HEK293 (cell line): ENCODE measurements around the gene FAM204A.

Experiments used
- CTCF ChIA-PET: fragments of 350-600 bp; formaldehyde crosslinking; extraction: SDS; loops from one replicate; lab custom pipeline; 2021; ENCODE audit warnings: antibody characterized with exemption; lab: Yijun Ruan, JAX
- POLR2A ChIA-PET: fragments of 300-600 bp; formaldehyde crosslinking; extraction: SDS; loops from one replicate; lab custom pipeline; 2020; ENCODE audit warnings: antibody characterized with exemption, inconsistent platforms; lab: Yijun Ruan, JAX
- H3K27ac ChIP-seq: fragments of 200-500 bp; sonication (Bioruptor generic); 2 replicates; pipeline ENCODE4 v1.5.1; 2014; ENCODE audit warnings: low read depth, low read length, control low read depth, inconsistent platforms; ENCODE audit errors: extremely low read depth
- H3K36me3 ChIP-seq, 2 experiments: fragments of 200-500 bp in 1 of 2; sonication (Bioruptor generic) in 1 of 2; 1 replicate in 1 of 2; 2 replicates in 1 of 2; pipeline ENCODE4 v1.5.1; 2014 to 2017; ENCODE audit warnings: inconsistent platforms in 2 of 2, low read length in 2 of 2; ENCODE audit not compliant: control insufficient read depth in 2 of 2, insufficient read depth in 1 of 2
- H3K4me1 ChIP-seq: fragments of 200-500 bp; sonication (Bioruptor generic); 2 replicates; pipeline ENCODE4 v1.5.1; 2014; ENCODE audit warnings: mild to moderate bottlenecking, low read length, inconsistent platforms; ENCODE audit not compliant: control insufficient read depth, insufficient read depth
- H3K4me3 ChIP-seq: 2 replicates; pipeline ENCODE4 v1.5.1; 2011; ENCODE audit warnings: low read depth, mild to moderate bottlenecking, control low read depth, low read length, moderate library complexity
- H3K9me3 ChIP-seq: fragments of 200-500 bp; sonication (Bioruptor generic); 2 replicates; pipeline ENCODE4 v1.5.1; 2014; ENCODE audit warnings: low read depth, low read length, inconsistent platforms; ENCODE audit not compliant: control insufficient read depth, insufficient read depth
- FEZF1 ChIP-seq: fragments of 450-650 bp; formaldehyde crosslinking; IDR thresholded peaks from 2 replicates; pipeline ENCODE4 v1.5.1; 2016; ENCODE audit warnings: missing biosample characterization, missing genetic modification characterization
- HIC1 ChIP-seq: fragments of 450-650 bp; formaldehyde crosslinking; IDR thresholded peaks from 2 replicates; pipeline ENCODE4 v1.5.1; 2016; ENCODE audit warnings: missing biosample characterization, missing genetic modification characterization
- IKZF3 ChIP-seq: fragments of 450-650 bp; IDR thresholded peaks from 2 replicates; pipeline ENCODE4 v1.5.0; 2018; ENCODE audit warnings: missing biosample characterization, mild to moderate bottlenecking, missing genetic modification characterization, moderate library complexity
- MEIS1 ChIP-seq: sonication (generic); formaldehyde crosslinking; IDR thresholded peaks from 2 replicates; pipeline ENCODE4 v1.8.1; 2022; ENCODE audit warnings: missing genetic modification reagents, mild to moderate bottlenecking, borderline replicate concordance
- OSR2 ChIP-seq: fragments of 450-650 bp; formaldehyde crosslinking; IDR thresholded peaks from 2 replicates; pipeline ENCODE4 v1.5.1; 2016; ENCODE audit warnings: missing biosample characterization, missing genetic modification characterization
- SP2 ChIP-seq: fragments of 450-650 bp; formaldehyde crosslinking; IDR thresholded peaks from 2 replicates; pipeline ENCODE4 v1.5.1; 2016; ENCODE audit warnings: missing biosample characterization, missing genetic modification characterization
- TCF7L2 ChIP-seq: IDR thresholded peaks from 2 replicates; pipeline ENCODE4 v1.6.1; 2011; ENCODE audit warnings: low read depth, mild to moderate bottlenecking, inconsistent platforms, low read length, moderate library complexity, borderline replicate concordance
- ZBTB49 ChIP-seq: fragments of 450-650 bp; formaldehyde crosslinking; IDR thresholded peaks from 2 replicates; pipeline ENCODE4 v1.5.1; 2016; ENCODE audit warnings: missing biosample characterization, missing genetic modification characterization, low read depth
- ZEB2 ChIP-seq: fragments of 450-650 bp; formaldehyde crosslinking; IDR thresholded peaks from 2 replicates; pipeline ENCODE4 v1.5.1; 2016; ENCODE audit warnings: missing biosample characterization, missing genetic modification characterization
- ZFP3 ChIP-seq: fragments of 450-650 bp; formaldehyde crosslinking; IDR thresholded peaks from 2 replicates; pipeline ENCODE4 v1.5.1; 2016; ENCODE audit warnings: low read depth, missing biosample characterization, missing genetic modification characterization
- ZNF10 ChIP-seq: fragments of 450-650 bp; formaldehyde crosslinking; IDR thresholded peaks from 2 replicates; pipeline ENCODE4 v1.5.1; 2017; ENCODE audit warnings: missing biosample characterization, missing genetic modification characterization
- ZNF138 ChIP-seq: fragments of 450-650 bp; formaldehyde crosslinking; IDR thresholded peaks from 2 replicates; pipeline ENCODE4 v1.5.1; 2016; ENCODE audit warnings: missing biosample characterization, missing genetic modification characterization, borderline replicate concordance
- ZNF146 ChIP-seq: fragments of 450-650 bp; formaldehyde crosslinking; IDR thresholded peaks from 2 replicates; pipeline ENCODE4 v1.5.1; 2016; ENCODE audit warnings: missing biosample characterization, missing genetic modification characterization
- ZNF155 ChIP-seq: fragments of 450-650 bp; formaldehyde crosslinking; IDR thresholded peaks from 2 replicates; pipeline ENCODE4 v1.5.1; 2016; ENCODE audit warnings: missing biosample characterization, missing genetic modification characterization
- ZNF169 ChIP-seq: fragments of 450-650 bp; formaldehyde crosslinking; IDR thresholded peaks from 2 replicates; pipeline ENCODE4 v1.5.1; 2016; ENCODE audit warnings: missing biosample characterization, missing genetic modification characterization
- ZNF184 ChIP-seq: fragments of 450-650 bp; IDR thresholded peaks from 2 replicates; pipeline ENCODE4 v1.5.1; 2018; ENCODE audit warnings: missing biosample characterization, mild to moderate bottlenecking, missing genetic modification characterization
- ZNF266 ChIP-seq: fragments of 450-650 bp; formaldehyde crosslinking; IDR thresholded peaks from 2 replicates; pipeline ENCODE4 v1.5.1; 2016; ENCODE audit warnings: missing biosample characterization, missing genetic modification characterization, low read depth
- ZNF324 ChIP-seq: fragments of 450-650 bp; formaldehyde crosslinking; IDR thresholded peaks from 2 replicates; pipeline ENCODE4 v1.5.1; 2016; ENCODE audit warnings: missing biosample characterization, missing genetic modification characterization
- ZNF404 ChIP-seq: fragments of 450-650 bp; formaldehyde crosslinking; IDR thresholded peaks from 2 replicates; pipeline ENCODE4 v1.5.1; 2017; ENCODE audit warnings: missing biosample characterization, missing genetic modification characterization
- ZNF529 ChIP-seq: fragments of 450-650 bp; formaldehyde crosslinking; IDR thresholded peaks from 2 replicates; pipeline ENCODE4 v1.5.1; 2017; ENCODE audit warnings: missing genetic modification characterization, missing biosample characterization; ENCODE audit not compliant: insufficient replicate concordance
- ZNF555 ChIP-seq: fragments of 450-650 bp; formaldehyde crosslinking; conservative IDR thresholded peaks from 2 replicates; pipeline ENCODE4 v1.5.1; 2017; ENCODE audit warnings: missing biosample characterization, mild to moderate bottlenecking, missing genetic modification characterization, inconsistent platforms
- ZNF561 ChIP-seq: fragments of 450-650 bp; IDR thresholded peaks from 2 replicates; pipeline ENCODE4 v1.5.1; 2018; ENCODE audit warnings: missing biosample characterization, missing genetic modification characterization, borderline replicate concordance
- ZNF596 ChIP-seq: fragments of 450-650 bp; IDR thresholded peaks from 2 replicates; pipeline ENCODE4 v1.5.0; 2018; ENCODE audit warnings: missing biosample characterization, mild to moderate bottlenecking, missing genetic modification characterization, moderate library complexity
- ZNF610 ChIP-seq: fragments of 450-650 bp; formaldehyde crosslinking; IDR thresholded peaks from 2 replicates; pipeline ENCODE4 v1.5.1; 2016; ENCODE audit warnings: missing biosample characterization, missing genetic modification characterization, borderline replicate concordance
- ZNF670 ChIP-seq: fragments of 450-650 bp; formaldehyde crosslinking; IDR thresholded peaks from 2 replicates; pipeline ENCODE4 v1.5.1; 2016; ENCODE audit warnings: missing biosample characterization, missing genetic modification characterization, low read depth
- ZNF768 ChIP-seq: fragments of 450-650 bp; formaldehyde crosslinking; IDR thresholded peaks from 2 replicates; pipeline ENCODE4 v1.5.1; 2018; ENCODE audit warnings: missing biosample characterization, mild to moderate bottlenecking, missing genetic modification characterization
- ZNF830 ChIP-seq: fragments of 450-650 bp; IDR thresholded peaks from 2 replicates; pipeline ENCODE4 v1.5.0; 2018; ENCODE audit warnings: missing biosample characterization, missing genetic modification characterization, low read depth, mild to moderate bottlenecking, moderate library complexity

FAM204A gene

GRCh38 chr10:118255355-118255754 lies 86.8 kb downstream of the FAM204A start:
- H3K4me1 ChIP-seq, result no peaks in the 10 kb centered on the region; the same call in 1 of the 2 replicates
- H3K27ac ChIP-seq, result no peak overlapping the region
- CTCF ChIA-PET, result interaction anchor here (0.7 kb wide), 1 partner anchor 23 kb away, joined by 4 read pairs; no protein-coding TSS in a partner anchor
- no peaks in the 10 kb centered on the region for H3K9me3 ChIP-seq
- no peaks in the 10 kb centered on the region for H3K36me3 ChIP-seq
- POLR2A ChIA-PET, result no interaction called here
- no peak for TF ChIP-seq ZNF155 (tag by site-specific recombination)
- no peak for TF ChIP-seq ZNF596 (tag by site-specific recombination)
- no peak for TF ChIP-seq ZNF169
- no peak for TF ChIP-seq ZNF10 (tag by site-specific recombination)
- no peak for TF ChIP-seq OSR2 (tag by site-specific recombination)
- TF ChIP-seq ZFP3 (tag by site-specific recombination), result no peak
- no peak for TF ChIP-seq ZNF146
- no peak for TF ChIP-seq ZNF404 (tag by site-specific recombination)
- TF ChIP-seq ZNF324, result no peak
- TF ChIP-seq ZNF529, result no peak
- H3K4me3 ChIP-seq, result no peak overlapping the region

GRCh38 chr10:118254654-118255053 lies 87.5 kb downstream of the FAM204A start:
- no peaks in the 10 kb centered on the region for H3K36me3 ChIP-seq
- no peak overlapping the region for H3K27ac ChIP-seq
- H3K4me1 ChIP-seq, result no peaks in the 10 kb centered on the region; the same call in 1 of the 2 replicates
- POLR2A ChIA-PET, result no interaction called here
- no peaks in the 10 kb centered on the region for H3K9me3 ChIP-seq
- CTCF ChIA-PET, result no interaction called here
- TF ChIP-seq SP2 (no peak), ZNF555 (tag by site-specific recombination) (no peak), ZNF768 (no peak), ZNF610 (tag by site-specific recombination) (no peak), TCF7L2 (no peak), ZEB2 (tag by site-specific recombination) (no peak), ZNF138 (no peak), ZNF830 (no peak)
- TF ChIP-seq, all 188 proteins: peak for 0
- H3K4me3 ChIP-seq, result no peak overlapping the region

- CTCF ChIA-PET, result no interaction called here
- no peak overlapping the region for H3K27ac ChIP-seq
- H3K4me3 ChIP-seq, result no peak overlapping the region
- H3K9me3 ChIP-seq, result no peaks in the 10 kb centered on the region
- POLR2A ChIA-PET, result no interaction called here
- TF ChIP-seq HIC1 (tag by site-specific recombination) (no peak), FEZF1 (tag by site-specific recombination) (no peak), ZNF404 (tag by site-specific recombination) (no peak)
- no peaks in the 10 kb centered on the region; the same call in 1 of the 2 replicates for H3K4me1 ChIP-seq
- no peaks in the 10 kb centered on the region for H3K36me3 ChIP-seq
These were observed 88.7 kb downstream of the FAM204A start for GRCh38 chr10:118253397-118253796.

- H3K4me3 ChIP-seq, result no peak overlapping the region
- no peak overlapping the region for H3K27ac ChIP-seq
- POLR2A ChIA-PET, result no interaction called here
- CTCF ChIA-PET, result interaction anchor here (3.6 kb wide), 1 partner anchor 7 kb away, joined by 28 read pairs; no protein-coding TSS in a partner anchor
- no peaks in the 10 kb centered on the region for H3K9me3 ChIP-seq
- no peaks in the 10 kb centered on the region; the same call in 1 of the 2 replicates for H3K4me1 ChIP-seq
- H3K36me3 ChIP-seq, result no peaks in the 10 kb centered on the region
- TF ChIP-seq ZNF184, result no peak
- no peak for TF ChIP-seq ZNF266 (tag by site-specific recombination)
- no peak for TF ChIP-seq IKZF3 (tag by site-specific recombination)
- no peak for TF ChIP-seq ZNF670 (tag by site-specific recombination)
- no peak for TF ChIP-seq ZBTB49 (tag by site-specific recombination)
- no peak for TF ChIP-seq ZNF561 (tag by site-specific recombination)
- no peak for TF ChIP-seq MEIS1 (CRISPR knock-in tag)
These were observed 90.3 kb downstream of the FAM204A start for GRCh38 chr10:118251791-118252190.
